ENCODE data around the gene STEAP2.

The STEAP2 gene

DNA sequence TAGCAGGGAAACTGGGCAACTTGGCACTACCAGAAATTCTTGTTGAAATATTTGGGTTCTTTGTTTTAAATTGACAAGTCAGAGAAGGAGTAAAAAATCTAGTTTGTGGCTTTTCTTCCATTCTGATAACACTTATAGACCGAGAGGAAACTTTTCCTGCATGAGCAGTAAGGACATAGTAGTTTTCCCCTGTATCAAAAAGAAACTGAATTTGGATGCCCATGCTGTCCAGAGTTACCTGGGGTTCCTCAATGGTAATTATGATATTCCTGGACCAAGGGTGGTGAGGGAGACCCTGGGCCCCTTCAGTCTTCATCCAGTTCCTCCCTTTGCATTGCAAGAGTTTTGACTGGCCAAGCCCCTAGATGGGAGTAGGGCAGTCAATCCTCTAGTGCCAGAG lies 19.9 kb upstream of the STEAP2 start:
- TF ChIP-seq CTCF (IDR thresholded peaks at IDR 0.05; ENCODE audit: low read depth, low read length, missing control alignments): no peak
- no peak overlapping the region for H3K4me3 ChIP-seq (ENCODE audit: low read depth, low read length)
- no peak for DNase-seq (ENCODE audit: low read depth)

GRCh38 chr7:90192876-90193750 lies 18.4 kb upstream of the STEAP2 start:
- no peak overlapping the region for H3K4me3 ChIP-seq (ENCODE audit: low read depth, low read length)
- DNase-seq (ENCODE audit: low read depth): no peak

GRCh38 chr7:90194911-90195809 lies 16.4 kb upstream of the STEAP2 start:
- no peak overlapping the region for H3K4me3 ChIP-seq (ENCODE audit: low read depth, low read length)
- DNase-seq (ENCODE audit: low read depth): no peak

More at GRCh38 chr7:90192876-90193750, 18.4 kb upstream of the STEAP2 start:
- TF ChIP-seq CTCF (IDR thresholded peaks at IDR 0.05; ENCODE audit: low read depth, low read length, missing control alignments): no peak

DNA sequence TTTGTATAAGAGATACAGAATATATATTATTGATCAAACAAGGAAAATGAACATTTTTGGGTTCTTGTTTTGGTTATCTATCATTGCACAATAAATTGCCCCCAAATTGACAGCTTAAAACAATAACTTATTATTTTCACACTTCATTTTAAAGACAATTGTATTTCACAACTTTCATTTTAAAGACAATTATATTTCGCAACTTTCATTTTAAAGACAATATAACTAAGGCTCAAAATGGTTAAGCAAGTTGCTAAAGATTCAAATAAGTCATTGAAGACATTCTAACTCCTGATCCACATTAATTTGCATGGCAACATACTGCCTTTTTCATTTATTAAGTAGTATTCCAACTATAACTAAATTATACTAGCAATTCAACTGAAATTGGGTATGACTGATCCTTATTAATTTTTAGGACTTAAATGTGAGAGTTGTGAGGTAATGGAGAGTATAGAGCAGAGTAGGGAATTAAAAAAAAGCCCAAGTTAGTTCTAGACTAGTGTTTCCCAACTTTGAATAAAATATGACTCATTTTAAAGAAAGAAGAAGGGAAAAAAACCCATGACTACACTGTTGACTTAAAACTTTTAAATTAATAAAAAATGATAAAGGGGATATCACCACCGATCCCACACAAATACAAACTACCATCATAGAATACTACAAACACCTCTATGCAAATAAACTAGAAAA lies 9.9 kb upstream of the STEAP2 start:
- no peak for TF ChIP-seq CTCF (IDR thresholded peaks at IDR 0.05; ENCODE audit: low read depth, low read length, missing control alignments)
- DNase-seq (ENCODE audit: low read depth): no peak
- H3K4me3 ChIP-seq (ENCODE audit: low read depth, low read length): no peak overlapping the region

More at GRCh38 chr7:90194911-90195809, 16.4 kb upstream of the STEAP2 start:
- TF ChIP-seq CTCF (IDR thresholded peaks at IDR 0.05; ENCODE audit: low read depth, low read length, missing control alignments): no peak

GRCh38 chr7:90207956-90208355 lies 3.6 kb upstream of the STEAP2 start:
- DNase-seq (ENCODE audit: low read depth): no peak
- H3K4me3 ChIP-seq (ENCODE audit: low read depth, low read length): no peak overlapping the region
- no peak for TF ChIP-seq CTCF (IDR thresholded peaks at IDR 0.05; ENCODE audit: low read depth, low read length, missing control alignments)

DNA sequence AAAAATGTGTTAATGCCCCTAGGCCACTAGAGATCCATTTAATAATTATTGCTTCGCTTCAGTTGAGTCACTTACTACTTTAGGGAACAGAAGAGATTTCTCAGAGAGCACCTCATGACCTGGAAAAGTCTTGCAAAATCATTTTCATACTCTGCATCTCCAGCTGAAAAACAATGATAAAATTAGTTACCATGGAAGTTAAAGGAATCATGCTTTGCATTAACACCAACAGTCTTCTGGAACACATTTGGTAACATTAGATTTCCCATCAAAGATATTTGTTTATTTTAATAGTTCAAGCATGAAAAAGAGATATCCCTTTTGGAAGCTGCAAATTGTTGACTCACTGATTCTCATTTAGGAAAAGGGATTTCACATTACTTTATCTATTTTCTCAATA lies 1.8 kb upstream of the STEAP2 start:
- no peak for DNase-seq (ENCODE audit: low read depth)
- no peak for TF ChIP-seq CTCF (IDR thresholded peaks at IDR 0.05; ENCODE audit: low read depth, low read length, missing control alignments)
- H3K4me3 ChIP-seq (ENCODE audit: low read depth, low read length): no peak overlapping the region
